HG03175 (cell line): Measurements from ENCODE around the gene RHBDF2.
A peak's percentile ranks its signal among the peaks of the same experiment; 100 is the strongest.

Source experiments
- ATAC-seq: cut with Tn5 transposase; IDR thresholded peaks from one replicate; pipeline ENCODE4 v1.9.1; 2021; ENCODE audit warnings: mild to moderate bottlenecking, moderate library complexity; ENCODE audit not compliant: unreplicated experiment

RHBDF2 gene

DNA sequence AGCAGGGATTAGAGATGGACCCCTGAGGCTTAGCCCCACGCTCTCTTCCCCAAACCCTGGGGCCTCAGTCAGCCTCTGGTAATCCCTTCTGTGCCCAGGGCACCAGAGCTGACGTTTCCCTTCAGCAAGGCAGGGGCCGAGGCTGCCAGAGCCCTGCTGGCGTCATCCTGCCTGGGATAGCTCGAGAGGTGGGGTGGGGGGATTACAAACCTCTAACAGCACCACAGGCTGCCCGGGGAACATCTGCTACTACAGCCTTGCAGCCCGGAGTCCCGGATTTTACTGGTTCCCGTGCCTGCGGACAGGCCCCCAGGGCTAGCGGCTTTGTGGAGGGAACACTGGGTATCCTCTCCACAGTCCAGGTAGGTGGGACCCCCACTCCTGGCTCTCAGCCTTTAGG is 33.9 kb downstream of the RHBDF2 start, which contains the start of gene AANAT:
Gene AANAT, plus strand, starts transcription at position 238 of the 400 bp plus-strand sequence. CDS start 1,144 bp downstream, outside the sequence.
- ATAC-seq: no peak

DNA sequence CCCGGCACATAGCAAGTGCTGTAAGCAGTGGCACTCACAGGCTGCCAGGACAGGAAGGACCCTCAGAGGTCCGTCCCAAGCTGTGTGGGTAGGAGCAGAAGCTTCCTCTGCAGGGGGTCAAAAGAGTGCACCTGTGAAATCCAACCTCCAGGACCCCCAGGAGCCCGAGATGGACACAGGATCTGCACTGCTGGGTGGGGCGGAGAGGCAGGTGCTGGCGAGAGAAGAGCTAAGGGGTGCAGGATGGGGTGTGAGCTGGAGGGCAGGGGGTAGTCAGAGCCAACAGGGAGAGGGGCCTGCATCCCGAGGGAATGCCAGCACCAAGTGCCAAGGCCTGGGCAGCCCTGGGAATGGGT is 34.5 kb downstream of the RHBDF2 start:
- ATAC-seq: no peak

- no peak for ATAC-seq
Observed at GRCh38 chr17:76462556-76463290, 38.5 kb downstream of the RHBDF2 start.

- no peak for ATAC-seq
Observed at GRCh38 chr17:76461765-76462555, 39.3 kb downstream of the RHBDF2 start.

GRCh38 chr17:76459674-76460073 is 41.5 kb downstream of the RHBDF2 start:
- ATAC-seq: no peak

- ATAC-seq: no peak
Observed at GRCh38 chr17:76458580-76459490, 42.4 kb downstream of the RHBDF2 start.

GRCh38 chr17:76453431-76453743 is 47.8 kb downstream of the RHBDF2 start:
- no peak for ATAC-seq

- peak; percentile 92 for ATAC-seq
Observed at GRCh38 chr17:76452660-76453430, 48.4 kb downstream of the RHBDF2 start, which contains the start of gene UBE2O. UBE2O (minus strand) TSS chr17:76453152; CDS start chr17:76453141, 11 bp downstream.

DNA sequence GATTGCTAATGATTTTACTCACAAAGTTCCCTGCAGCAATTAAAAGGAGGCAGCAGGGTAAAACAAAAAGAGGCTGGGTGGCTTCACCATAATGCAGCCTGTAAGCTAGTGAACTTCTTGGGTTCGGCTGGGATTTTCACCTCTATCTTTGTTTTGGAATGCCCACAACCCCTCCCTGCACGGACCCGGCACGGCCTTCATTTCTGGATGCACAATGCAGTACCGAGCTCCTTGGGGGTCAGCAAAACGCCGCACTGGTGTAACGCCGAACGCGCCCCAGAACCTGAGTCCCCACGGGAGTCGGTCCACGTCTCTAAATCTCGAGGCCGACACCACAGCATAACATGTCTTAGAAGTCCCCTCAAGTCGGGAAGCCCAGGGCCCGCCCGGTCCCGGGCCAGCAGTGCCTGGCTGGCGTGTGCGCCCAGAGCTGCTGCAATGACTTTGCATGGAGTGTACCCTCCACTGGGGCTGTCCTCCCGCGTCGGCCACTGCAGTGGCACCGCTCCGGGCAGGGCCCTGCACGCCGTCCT is 49.0 kb downstream of the RHBDF2 start:
- ATAC-seq: peak; percentile 31

DNA sequence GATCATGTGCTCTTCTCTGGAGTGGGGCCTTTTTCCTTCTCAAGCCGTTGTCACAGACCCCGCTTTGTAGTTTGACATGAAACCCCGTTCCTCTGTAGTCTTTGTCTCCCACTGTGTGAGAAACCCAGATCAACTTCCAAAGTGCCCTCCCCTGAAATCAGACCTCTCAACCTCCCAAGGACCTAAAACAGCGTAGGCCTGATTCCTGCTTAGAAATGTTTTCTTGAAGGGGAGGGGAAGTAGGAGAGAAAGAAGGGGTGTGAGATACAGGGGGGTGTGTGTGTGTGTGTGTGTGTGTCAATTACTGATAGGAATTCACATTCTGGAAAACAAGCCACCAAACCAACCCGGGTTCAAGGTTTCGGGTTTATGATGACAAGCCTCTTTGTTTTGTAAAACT is 49.7 kb downstream of the RHBDF2 start:
- ATAC-seq: no peak

- ATAC-seq: no peak
Observed at GRCh38 chr17:76449126-76449525, 52.1 kb downstream of the RHBDF2 start.

DNA sequence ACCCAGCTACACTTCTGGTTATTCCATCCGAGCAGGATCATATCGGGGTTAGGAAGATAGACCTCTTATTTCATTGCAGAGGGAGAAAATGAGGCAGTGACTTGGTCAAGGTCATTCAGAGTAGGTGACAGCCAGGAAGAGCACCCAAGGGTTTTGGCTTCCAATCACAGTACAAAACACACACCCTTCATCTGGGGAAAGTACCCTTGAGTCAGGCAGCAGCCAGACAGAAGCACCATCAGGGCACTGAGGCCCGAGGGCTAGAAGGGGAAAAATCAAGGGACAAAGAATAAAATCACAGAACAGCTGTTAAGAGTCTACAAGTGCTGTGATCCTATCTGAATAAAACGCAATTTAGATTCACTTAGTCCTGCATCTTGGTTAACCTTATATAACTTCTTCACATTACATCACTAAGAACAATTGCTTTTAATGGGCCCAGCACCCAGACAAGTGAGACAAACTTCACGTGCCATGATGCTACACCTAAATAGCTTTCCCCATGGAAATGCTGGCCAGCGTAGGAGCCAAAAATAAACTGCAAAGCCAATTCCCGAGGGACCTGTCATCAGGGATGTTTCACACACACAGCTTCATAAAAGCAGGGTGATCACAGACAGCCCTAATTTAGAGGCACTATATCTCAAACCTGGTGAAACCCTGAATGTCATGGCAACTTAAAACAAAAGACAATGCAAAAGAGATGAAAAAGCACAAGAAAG is 53.1 kb downstream of the RHBDF2 start:
- no peak for ATAC-seq

GRCh38 chr17:76446449-76447231 is 54.6 kb downstream of the RHBDF2 start:
- no peak for ATAC-seq

DNA sequence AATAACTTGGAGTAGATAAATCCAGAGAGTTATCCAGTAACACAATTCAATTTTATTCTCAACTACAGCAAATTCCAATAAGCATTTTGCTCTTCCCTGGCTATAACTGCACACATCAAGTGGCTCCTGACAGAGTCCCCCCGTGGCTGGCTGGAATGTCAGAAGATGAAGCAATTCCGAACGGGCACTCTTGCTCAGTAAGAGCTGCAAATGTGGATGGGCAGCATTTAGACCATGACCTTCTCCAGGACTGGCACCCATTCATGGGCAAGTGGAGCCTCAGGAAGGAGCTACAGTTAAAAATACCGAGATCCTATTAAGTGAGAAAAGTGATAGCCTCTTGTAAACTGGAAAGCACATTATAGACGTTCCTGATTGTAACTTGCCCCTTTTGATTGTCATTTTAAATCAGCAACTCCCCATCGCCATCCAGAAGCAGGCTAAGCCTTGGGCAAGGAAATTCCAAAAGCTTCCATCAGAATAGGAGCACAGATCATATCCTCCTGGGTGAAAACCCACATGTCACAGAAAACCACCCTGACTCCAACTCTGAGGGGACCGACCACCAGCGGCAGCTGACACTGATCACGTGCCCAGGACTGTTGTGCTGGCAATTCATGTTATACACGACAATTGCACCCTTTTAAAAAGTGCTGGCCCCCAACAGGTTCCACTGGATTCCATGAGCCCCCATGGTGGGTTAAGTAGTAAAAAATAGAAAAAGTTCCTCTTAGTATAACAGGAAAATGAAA is 55.4 kb downstream of the RHBDF2 start:
- ATAC-seq: no peak

- no peak for ATAC-seq
Observed at GRCh38 chr17:76444518-76445311, 56.5 kb downstream of the RHBDF2 start.

- no peak for ATAC-seq
Observed at GRCh38 chr17:76442341-76443338, 58.6 kb downstream of the RHBDF2 start.
